Measurements from ENCODE around the gene METTL5. TPM values are rescaled to one million over a fixed set of nuclear protein-coding genes. Genes with fewer than 3 reads are reported as not detected.
"Not testable (repeated sequence)": the region's sequence is repeated elsewhere in the genome, so short reads cannot be mapped to it uniquely, and the experiment has no call there.

Gene METTL5
- total RNA-seq (2014; rRNA removed; shearing (Covaris generic)): 124 and 133 TPM in 2 replicates

DNA sequence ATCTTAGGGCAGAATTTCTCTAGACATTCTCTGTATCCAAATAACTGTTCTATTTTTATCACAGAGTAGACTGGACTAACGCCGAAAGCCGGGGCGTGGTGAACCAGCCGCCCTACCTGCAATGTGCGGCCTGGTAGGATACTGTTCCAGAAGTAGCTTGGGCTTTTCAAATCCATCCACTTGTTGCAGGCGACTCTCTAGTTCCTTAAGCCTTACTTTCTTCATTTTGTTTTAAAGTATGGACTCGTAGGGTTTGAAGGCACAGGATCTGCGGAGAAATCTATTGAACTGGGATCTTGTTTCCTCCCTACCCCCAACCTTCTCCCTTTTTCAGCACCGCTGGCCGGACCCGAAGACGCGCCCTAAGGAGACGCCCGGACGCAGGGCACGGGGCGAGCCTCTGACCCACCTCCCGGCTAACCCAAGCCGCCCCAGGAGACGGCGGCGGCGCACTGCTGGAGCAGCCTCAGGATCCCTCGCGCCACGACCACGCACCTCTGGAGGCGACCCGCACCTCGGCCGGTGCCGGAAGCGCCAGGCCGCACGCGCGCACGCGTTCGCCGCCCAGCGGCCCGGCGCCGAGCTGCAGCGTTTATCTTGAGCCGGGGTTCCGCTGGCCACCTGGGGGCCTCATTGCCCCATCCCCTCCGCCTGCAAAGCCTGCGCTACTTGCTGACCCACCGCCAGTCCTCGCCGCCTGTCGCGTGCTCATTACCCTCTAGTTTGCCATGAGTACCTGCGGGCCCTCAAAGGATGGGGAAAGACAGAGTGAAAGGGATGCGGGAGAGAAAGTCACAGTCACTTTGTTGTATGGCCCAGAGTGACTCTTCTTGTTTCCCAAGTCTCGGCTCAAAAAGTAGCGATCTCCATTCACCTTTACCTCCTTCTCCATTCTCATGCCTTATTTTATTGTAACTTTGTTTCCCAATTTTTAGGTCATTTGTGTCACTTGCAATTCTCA, at the start of gene METTL5:
METTL5 (minus strand) TSS at position 533 of the 961 bp plus-strand sequence; CDS start at position 225, 308 bp downstream.
- DNase-seq (ENCODE audit: low read depth): peak; percentile 78

DNA sequence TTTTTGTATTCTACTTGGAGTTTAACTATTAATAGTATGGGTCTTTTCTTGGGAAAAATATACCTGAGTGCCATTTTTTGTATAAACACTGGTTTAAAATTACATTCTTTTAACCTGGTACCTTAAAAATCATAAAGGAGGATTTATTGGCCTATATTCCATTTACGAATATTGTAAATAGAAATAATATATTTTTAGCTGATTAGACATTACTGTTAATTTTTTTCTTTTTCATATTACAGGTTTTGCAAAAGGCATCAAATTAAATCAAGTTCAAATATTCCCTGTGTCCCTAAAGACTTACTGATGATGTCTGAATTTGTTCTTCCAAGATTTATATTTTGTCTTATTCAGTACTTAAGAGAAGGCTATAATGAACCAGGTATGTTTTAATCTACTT, 47.3 kb upstream of the METTL5 start:
- DNase-seq (ENCODE audit: low read depth): no peak

DNA sequence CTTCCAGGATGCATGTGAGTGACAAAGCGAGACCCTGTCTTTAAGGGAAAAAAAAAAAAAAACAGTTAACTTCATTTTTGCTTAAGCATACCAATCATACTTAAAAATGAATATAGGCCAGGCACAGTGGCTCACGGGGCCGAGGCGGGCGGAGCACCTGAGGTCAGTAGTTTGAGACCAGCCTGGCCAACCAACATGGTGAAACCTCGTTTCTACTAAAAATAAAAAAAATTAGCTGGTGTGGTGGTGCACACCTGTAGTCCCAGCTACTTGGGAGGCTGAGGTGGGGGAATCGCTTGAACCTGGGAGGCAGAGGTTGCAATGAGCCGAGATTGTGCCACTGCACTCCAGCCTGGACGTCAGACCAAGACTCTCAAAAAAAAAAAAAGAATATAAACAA, 46.7 kb upstream of the METTL5 start:
- DNase-seq (ENCODE audit: low read depth): not testable (repeated sequence)

DNA sequence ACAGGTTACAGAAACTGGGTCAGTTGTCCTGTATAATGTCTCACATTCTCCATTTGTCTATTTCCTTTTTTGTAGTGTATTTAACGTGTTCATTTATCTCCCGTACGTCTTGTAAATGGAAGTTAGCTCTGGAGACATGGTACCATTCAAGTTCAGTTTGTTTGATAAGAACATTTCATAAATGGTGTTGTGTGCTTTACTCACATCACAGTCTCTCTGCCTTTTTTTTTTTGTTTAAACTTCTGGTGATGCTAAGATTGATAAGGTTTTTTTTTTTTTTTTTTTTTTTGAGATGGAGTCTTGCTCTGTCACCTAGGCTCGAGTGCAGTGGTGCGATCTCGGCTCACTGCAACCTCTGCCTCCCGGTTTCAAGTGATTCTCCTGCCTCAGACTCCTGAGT, 44.2 kb upstream of the METTL5 start:
- DNase-seq (ENCODE audit: low read depth): no peak

DNA sequence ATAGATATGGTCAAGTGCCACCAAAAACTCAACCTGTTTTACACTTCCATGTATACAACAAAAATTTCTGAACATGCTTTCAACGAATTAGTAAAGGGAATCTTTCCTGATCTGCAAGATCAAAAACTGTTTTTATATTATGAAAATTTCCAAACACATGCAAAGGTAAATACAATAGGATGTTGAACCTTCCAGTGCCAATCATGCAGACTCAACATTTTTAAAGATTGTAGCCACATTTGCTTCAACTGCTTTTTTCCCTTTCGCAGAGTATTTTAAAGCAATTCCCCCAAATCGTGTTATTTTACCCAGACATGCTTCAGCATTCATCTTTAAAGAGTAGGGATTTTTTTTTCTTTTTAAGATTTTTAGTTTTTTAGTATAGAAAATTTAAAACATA, 42.9 kb upstream of the METTL5 start:
- no peak for DNase-seq (ENCODE audit: low read depth)

DNA sequence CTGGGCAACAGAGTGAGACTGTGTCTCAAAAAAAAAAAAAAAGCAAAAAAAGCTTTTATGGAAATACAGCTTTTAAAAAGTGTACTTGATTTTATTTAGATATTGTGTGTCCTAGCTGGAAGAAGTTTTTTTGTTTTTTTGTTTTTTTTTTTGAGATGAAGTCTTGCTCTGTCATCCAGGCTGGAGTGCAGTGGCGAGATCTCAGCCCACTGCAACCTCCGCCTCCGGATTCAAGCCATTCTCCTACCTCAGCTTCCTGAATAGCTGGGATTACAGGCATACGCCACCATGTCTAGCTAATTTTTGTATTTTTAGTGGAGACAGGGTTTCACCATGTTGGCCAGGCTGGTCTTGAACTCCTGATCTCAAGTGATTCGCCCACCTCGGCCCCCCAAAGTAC, 41.5 kb upstream of the METTL5 start:
- not testable (repeated sequence) for DNase-seq (ENCODE audit: low read depth)

DNA sequence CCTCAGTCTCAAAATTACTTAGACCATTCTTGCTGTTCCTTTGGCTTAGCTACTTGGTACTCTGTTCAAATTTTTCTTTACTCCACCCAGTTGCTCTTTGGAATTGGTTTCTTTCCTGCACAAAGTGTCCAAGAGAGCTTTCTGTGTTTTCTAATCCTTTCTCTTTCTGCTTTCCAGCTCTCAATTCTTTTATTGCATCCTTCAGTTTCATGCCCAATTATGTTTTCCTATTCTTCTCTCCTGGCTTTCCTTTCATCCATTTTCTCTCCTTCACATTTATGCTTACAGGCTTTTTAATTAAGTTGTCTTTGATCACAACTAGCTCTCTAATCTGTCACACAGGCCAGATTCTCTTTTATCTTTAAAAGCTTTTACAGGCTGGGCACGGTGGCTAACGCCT, 40.8 kb upstream of the METTL5 start:
- no peak for DNase-seq (ENCODE audit: low read depth)

DNA sequence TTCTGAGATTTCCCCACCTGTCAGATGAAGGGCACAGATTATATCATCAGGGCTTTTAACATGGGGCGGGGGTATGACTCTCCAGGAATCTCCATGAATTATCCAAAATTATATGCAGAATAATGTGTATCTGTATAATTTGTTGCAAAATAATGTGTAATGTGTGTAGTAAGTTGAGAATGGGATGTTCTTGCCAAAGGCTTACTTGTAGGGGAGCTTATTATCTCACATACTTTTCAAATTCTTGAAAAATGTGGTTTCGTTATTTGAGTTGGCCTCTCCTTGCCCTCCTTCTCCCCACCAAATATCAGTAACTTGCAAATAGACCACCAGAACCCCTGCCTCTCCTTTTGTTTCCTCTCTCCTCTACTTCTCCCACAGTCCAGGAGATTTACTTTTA, 38.1 kb upstream of the METTL5 start:
- DNase-seq (ENCODE audit: low read depth): no peak

DNA sequence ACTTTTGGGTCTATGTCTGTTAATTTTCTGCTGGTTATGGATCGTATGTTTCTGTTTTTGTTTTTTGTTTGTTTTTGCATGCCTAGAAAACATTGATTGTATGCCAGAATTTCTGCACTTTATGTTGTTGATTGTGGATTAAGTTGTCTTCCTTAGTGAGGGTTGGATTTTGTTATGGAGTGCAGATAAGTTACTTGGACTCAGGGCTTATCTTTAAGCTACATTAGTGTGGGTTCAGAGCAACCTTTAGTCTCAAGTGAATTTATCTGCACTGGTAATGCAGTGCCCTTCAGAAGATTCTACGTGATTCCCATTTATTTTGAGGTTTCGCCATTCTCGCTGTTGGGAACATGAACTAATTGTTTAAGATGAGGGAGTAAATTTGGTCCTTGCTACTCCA, 35.4 kb upstream of the METTL5 start:
- DNase-seq (ENCODE audit: low read depth): no peak

DNA sequence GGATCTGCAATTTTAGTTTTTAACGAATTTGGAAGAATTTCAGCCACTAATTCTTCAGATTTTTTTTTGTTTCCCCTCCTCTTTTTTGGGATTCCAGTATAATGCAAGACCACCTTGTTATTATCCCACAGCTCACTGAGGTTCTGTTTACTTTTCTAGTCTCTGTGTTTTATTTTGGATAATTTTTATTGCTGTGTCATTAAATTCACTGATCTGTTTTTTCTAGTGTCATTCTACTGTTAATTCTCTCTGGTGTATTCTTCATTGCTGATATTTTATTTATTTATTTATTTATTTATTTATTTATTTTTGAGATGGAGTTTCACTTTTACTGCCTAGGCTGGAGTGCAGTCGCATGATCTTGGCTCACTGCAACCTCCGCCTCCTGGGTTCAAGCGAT, 34.7 kb upstream of the METTL5 start:
- no peak for DNase-seq (ENCODE audit: low read depth)

DNA sequence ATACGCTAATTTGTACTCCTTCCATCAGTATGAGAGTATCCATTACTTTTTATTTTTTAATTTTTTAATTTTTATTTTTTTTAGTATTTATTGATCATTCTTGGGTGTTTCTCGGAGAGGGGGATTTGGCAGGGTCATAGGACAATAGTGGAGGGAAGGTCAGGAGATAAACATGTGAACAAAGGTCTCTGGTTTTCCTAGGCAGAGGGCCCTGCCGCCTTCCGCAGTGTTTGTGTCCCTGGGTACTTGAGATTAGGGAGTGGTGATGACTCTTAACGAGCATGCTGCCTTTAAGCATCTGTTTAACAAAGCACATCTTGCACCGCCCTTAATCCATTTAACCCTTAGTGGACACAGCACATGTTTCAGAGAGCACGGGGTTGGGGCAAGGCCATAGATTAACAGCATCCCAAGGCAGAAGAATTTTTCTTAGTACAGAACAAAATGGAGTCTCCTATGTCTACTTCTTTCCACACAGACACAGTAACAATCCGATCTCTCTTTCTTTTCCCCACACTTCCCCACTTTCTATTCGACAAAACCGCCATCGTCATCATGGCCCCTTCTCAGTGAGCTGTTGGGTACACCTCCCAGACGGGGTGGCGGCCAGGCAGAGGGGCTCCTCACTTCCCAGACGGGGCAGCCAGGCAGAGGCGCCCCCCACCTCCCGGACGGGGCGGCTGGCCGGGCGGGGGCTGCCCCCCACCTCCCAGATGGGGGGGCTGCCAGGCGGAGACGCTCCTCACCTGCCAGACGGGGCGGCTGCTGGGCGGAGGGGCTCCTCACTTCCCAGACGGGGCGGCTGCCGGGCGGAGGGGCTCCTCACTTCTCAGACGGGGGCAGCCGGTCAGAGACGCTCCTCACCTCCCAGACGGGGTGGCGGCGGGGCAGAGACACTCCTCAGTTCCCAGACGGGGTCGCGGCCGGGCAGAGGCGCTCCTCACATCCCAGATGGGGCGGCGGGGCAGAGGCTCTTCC, 30.9 kb upstream of the METTL5 start:
- DNase-seq (ENCODE audit: low read depth): not testable (repeated sequence)

DNA sequence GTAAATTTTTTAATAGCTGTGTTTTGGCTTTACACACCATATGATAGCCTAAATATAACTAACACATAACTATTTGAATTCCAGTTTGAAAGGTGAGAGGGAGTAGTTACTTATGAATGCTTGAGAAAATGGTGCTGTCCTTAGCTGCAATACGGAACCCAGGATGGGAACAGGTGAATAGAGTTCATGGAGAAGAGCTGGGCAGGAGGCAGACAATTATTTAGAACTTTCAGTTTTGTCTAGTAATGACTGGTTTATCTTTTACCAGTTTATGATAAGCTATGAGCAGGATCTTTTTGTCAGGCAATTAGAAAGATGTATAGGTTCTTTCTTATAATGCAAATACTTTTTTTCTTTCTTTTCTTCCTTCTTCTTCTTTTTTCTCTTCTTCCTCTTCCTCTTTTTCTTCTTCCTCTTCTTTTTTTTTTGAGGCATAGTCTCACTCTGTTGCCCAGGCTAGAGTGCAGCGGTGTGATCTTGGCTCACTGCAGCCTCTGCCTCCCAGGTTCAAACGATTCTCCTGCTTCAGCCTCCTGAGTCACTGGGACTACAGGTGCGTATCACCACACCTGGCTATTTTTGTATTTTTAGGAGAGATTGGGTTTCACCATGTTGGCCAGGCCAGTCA, 28.4 kb upstream of the METTL5 start:
- no peak for DNase-seq (ENCODE audit: low read depth)

DNA sequence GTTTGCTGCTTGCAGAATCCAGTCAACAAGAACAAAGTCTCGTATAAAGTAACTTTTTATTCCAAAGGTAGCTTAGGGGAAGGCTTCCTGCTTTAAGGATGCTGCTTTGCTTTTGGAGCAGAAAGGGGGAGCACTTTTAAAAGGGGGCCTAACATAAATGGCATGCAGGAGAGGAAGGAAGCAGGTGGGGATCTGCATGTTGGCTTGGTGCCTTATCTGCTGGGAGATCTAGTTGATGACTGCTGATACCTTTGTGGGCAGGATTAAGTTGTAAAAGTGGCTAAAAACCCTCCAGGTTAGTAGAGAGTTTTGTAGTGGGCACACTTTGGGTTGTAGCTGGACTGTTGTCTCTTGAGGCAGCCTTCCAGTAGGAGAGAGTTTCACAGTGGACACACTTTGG, 25.0 kb upstream of the METTL5 start:
- no peak for DNase-seq (ENCODE audit: low read depth)

DNA sequence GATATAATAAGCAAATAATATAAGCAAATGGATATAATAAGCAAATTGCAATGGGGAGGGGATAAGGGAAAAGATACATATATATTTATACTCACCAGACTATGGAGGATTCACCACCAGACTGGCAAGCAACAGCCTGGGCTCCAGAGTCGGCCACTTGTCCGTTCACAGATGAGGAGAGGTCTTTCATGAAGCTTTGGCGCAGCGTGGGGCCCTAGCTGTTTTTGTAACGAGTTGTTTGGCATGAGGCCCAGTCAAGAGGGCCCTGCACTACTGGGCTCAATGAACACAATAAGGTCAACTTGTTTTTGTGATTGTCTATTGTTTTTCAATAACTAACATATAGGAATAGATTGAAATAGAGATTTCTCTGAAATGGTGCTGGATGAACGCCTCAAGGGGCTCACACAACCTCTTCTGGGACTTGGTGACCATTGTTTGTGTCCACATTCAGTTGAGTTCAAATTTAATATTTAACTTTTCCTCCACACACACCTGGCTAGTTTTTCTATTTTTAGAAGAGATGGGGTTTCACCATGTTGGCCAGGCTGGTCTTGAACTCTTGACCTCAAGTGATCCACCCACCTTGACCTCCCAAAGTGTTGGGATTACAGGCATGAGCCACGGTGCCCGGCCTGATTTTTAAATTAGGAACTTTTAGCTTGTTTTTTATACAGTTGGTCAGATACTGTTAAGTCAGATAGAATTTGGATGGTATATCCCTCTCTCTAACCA, 24.4 kb upstream of the METTL5 start:
- not testable (repeated sequence) for DNase-seq (ENCODE audit: low read depth)

DNA sequence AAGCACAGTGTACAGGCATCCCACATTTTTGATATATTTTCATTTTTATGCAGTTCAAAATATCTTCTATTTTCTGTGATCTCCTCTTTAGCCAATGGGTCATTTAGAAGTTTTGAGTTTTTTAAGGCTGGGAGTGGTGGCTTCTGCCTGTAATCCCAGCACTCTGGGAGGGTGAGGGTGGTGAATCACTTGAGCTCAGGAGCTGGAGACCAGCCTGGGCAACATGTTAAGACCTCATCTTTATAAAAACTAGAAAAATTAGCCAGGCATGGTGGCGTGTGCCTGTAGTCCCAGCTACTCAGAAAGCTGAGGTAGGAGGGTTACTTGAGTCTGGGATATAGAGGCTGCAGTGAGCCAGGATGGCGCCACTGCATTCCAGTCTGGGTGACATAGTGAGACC, 20.3 kb upstream of the METTL5 start:
- DNase-seq (ENCODE audit: low read depth): no peak

DNA sequence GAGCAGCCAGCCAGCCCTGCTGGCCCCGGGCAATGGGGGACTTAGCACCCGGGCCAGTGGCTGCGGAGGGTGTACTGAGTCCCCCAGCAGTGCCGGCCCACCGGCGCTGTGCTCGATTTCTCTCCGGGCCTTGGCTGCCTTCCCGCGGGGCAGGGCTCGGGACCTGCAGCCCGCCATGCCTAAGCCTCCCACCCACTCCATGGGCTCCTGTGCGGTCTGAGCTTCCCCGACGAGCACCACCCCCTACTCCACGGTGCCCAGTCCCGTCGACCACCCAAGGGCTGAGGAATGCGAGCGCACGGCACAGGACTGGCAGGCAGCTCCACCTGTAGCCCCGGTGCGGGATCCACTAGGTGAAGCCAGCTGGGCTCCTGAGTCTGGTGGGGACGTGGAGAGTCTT, 16.9 kb upstream of the METTL5 start:
- DNase-seq (ENCODE audit: low read depth): not testable (repeated sequence)

DNA sequence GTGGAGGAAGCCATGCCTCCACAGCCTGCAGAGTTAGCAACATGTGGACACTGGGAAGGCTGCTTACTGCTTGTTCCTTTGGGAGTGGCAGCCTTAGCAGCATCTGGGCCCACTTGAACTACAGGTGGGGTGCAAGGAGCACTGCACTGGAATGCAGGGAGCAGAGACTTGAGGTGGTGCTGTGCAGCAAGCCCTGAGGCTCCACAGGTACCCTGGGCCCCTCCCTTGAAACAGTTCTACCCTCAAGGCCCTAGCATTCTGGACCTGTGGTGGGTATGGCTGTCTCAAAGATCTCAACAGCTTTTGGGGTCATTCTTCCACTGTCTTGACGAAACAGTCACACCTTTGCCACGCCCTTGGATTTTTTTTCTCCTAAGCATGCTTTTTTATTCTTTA, 16.0 kb upstream of the METTL5 start:
- no peak for DNase-seq (ENCODE audit: low read depth)

DNA sequence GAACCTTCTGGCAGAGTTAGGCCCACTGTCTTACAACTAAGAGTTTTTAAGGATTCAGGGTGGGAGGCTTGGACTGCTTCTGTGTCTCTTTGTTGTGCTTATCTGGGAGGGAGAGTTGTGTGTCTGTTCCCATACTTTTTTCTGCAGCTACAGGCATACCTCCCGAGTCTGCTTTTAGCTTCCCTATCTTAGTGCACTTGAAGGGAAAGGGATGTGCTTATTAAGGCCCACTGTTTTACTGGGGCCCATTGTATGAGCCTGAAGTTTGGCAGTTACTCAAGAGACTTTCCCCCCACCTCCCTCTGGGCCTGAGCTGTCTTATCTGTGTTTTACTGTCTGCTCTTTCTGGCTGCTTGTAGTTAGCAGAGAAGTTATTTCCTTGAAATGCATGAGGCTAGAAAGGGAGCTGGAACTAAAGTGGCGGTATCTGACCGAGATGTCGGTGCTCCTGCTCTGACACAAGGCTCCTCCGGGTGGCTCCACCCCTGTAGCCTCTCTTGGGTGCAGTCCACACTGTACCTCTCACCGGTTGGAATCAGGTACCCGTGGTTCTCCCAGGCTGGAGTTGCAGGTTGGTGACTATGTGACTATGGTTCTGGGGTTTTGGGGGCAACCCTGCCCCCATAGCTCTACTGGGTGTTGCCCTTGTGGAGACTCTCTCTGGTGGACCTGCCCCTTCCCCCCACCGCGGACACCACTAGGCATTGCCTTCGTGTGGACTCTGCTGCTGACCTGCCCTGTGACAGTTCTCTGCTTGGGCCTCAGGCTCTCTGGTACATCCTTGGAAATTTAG, 15.4 kb upstream of the METTL5 start:
- DNase-seq (ENCODE audit: low read depth): no peak

DNA sequence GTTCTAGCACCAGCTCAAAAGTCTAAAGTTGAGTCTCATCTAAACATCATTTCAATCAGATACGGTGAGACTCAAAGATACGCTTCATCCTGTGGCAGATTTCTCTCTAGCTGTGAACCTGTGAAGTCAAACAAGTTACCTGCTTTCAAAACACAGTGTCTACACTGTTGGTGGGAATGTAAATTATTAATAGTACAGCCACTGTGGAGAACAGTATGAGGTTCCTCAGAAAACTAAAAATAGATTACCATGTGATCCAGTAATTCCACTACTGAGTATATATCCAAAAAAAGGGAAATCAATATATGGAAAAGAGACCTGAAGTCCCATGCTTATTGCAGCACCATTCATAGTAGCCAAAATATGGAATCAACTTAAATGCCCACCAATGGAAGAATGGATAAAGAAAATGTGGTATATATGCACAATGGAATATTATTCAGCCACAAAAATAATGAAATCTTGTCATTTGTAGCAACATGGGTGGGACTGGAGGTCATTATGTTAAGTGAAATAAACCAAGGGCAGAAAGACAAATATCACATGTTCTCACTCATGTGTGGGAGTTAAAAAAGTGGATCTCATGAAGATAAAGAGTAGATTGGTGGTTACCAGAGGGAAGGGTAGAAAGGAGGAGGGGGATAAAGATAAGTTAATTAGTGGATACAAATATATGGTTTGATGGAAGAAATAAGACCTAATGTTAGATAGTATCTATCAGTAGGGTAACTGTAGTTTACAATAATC, 14.2 kb upstream of the METTL5 start:
- DNase-seq (ENCODE audit: low read depth): no peak

DNA sequence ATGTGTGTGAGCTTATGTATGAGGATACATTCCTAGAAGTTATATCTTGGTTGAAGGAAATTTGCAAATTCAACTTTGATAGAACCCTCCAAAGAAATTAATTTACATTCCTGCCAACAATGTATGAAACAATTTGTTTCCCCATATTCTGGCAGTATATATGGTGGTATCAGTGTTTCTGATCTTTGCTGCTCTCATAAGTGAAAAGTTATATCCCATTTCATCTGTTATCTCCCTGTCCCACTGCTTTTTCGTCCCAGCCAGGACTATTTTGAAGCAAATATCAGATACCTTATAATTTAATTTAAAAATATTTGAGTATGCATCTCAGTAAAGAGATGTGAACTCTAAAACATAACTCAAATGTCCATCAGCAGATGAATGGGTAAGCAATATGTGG, 9.7 kb upstream of the METTL5 start:
- DNase-seq (ENCODE audit: low read depth): no peak
